ENCODE results near the gene PPP1R14D.

The PPP1R14D gene

DNA sequence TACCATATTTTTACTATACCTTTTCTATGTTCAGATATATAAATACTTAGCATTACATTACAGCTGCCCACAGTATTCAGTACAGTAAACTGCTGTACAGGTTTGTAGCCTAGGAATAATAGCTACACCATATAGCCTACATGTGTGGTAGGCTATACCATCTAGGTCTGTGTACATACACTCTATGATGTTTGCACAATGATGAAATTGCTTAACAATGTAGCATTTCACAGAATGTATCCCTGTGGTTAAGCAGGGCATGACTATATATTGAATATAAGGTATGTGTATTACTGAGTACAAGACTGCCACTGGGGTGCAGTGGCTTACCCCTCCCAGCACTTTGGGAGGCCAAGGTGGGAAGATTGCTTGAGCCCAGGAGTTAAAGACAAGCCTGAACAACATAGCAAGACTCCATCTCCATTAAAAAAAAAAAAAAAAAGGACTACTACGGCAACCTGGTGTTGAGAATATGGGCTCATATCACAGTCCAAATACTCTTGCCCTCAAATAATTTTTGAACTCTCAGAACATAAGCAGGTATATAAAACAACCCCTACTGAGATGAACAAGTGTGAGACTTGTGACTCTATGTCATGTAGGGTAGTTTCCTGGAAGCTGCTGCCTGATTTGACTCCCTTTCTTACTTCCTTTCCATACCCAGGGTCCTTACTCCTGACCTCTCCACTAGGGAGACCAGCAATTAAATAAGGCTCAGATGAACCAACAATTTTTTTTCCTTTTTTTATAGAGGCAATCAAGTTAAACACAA lies 4.8 kb downstream of the PPP1R14D start:
- in situ Hi-C loops (cut with HindIII; ENCODE audit: low sequenced_read_pairs) = no loop called here

GRCh38 chr15:40821195-40821594 lies 7.3 kb downstream of the PPP1R14D start:
- in situ Hi-C loops (cut with HindIII; ENCODE audit: low sequenced_read_pairs) = no loop called here

GRCh38 chr15:40819048-40819447 lies 9.5 kb downstream of the PPP1R14D start:
- in situ Hi-C loops (cut with HindIII; ENCODE audit: low sequenced_read_pairs) = no loop called here

GRCh38 chr15:40815042-40815698 lies 13.3 kb downstream of the PPP1R14D start:
- in situ Hi-C loops (cut with HindIII; ENCODE audit: low sequenced_read_pairs) = no loop called here

GRCh38 chr15:40812721-40813425 lies 15.6 kb downstream of the PPP1R14D start:
- in situ Hi-C loops (cut with HindIII; ENCODE audit: low sequenced_read_pairs) = no loop called here

DNA sequence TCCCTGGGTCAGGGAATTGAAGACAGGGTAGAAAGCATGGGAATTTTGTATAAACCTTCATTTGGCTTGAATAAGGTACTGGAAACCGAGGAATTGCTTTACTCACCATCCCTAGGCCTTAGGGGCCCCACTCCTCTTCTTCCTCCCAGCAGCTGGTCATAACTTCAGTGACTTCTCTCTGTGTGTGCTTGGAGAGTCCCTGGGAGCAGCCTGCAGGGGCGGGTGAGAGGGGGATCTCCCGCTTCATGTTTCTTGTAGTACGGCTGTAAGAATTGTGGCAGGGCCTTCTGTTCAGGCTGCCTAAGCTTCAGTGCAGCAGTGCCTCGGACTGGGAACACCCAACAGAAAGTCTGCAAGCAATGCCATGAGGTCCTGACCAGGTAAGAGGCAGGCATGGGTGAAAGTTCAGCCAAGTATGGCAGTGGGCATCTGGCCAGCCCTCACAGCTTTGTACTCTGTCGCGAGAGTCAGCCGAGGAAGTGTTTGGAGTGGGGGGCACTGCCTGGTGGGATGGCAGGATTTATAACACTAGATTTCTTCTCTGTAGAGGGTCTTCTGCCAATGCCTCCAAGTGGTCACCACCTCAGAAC lies 19.6 kb downstream of the PPP1R14D start:
- in situ Hi-C loops (cut with HindIII; ENCODE audit: low sequenced_read_pairs) = no loop called here

GRCh38 chr15:40807888-40808461 lies 20.5 kb downstream of the PPP1R14D start:
- in situ Hi-C loops (cut with HindIII; ENCODE audit: low sequenced_read_pairs) = no loop called here

DNA sequence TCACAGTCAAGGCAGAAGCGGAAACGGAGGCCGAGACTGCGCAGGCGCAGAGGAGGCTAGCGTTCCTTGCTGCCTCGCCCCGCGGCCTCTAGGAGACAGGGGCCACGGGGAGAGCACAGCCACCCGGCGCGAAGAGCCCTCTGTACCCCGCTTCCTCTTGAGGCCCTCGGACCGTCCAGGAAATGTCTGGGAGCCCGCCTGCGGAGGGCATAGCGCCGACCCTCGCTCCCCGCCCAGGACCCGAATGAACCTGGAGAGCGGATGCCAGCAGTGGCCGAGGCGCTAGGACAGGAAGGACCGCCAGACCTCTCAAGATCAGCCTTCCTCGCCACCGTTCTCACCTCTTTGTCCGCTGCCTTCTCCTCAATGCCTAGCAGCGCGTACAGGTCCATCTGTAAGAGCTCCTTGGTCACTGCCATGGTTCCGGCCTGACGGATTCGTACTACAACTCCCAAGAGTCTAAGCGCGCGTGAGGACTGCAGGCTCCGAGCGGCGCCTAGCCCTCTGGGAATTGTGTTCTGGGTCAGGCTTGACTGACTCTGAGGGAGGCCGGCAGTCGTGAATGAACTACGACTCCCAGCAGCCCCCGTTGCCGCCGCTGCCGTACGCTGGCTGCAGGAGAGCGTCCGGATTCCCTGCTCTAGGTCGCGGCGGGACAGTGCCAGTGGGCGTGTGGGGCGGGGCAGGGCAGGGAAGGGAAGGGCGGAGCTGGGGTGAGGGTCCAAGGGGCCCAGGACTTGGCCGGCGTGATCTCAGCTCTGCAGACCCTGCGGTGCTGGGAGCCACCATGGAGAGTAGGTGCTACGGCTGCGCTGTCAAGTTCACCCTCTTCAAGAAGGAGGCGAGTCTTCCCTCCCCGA lies 21.2 kb downstream of the PPP1R14D start, which contains the start of the genes DNAJC17 and ZFYVE19:
Gene DNAJC17, minus strand, starts transcription at position 446 of the 860 bp plus-strand sequence. Its CDS starts 27 bp downstream, at position 419.
Gene ZFYVE19, plus strand, starts transcription at position 62 of the 860 bp plus-strand sequence. Its CDS starts 501 bp downstream, at position 563.
- in situ Hi-C loops (cut with HindIII; ENCODE audit: low sequenced_read_pairs) = no loop called here

DNA sequence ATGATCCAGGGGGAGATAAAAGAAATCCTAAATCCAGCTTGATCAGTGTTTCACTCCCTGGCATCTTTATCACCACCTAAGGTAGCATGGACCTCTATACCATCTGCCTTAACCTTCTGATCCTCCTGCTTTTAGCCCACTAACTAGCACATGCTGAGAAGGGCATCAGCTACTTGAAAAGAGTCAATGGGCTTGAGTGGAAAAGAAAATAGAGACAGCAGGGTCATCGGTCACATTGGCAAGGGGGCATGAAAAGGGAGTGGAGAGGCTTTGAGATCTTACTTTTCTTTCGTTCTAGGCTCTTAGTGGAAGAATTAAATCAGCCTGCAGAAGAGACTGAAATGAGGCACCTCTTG lies 21.9 kb downstream of the PPP1R14D start:
- in situ Hi-C loops (cut with HindIII; ENCODE audit: low sequenced_read_pairs) = no loop called here

- in situ Hi-C loops (cut with HindIII; ENCODE audit: low sequenced_read_pairs) = no loop called here
Observed at GRCh38 chr15:40803688-40804087, 24.8 kb downstream of the PPP1R14D start.

GRCh38 chr15:40803076-40803475 lies 25.4 kb downstream of the PPP1R14D start:
- in situ Hi-C loops (cut with HindIII; ENCODE audit: low sequenced_read_pairs) = no loop called here

- in situ Hi-C loops (cut with HindIII; ENCODE audit: low sequenced_read_pairs) = loop anchor here (10.0 kb wide), 1 partner anchor 85 kb away; no protein-coding TSS in a partner anchor
Observed at GRCh38 chr15:40799523-40799922, 29.0 kb downstream of the PPP1R14D start.

- in situ Hi-C loops (cut with HindIII; ENCODE audit: low sequenced_read_pairs) = loop anchor here (10.0 kb wide), 1 partner anchor 88 kb away; no protein-coding TSS in a partner anchor
Observed at GRCh38 chr15:40796512-40796911, 32.0 kb downstream of the PPP1R14D start.

- in situ Hi-C loops (cut with HindIII; ENCODE audit: low sequenced_read_pairs) = loop anchor here (10.0 kb wide), 1 partner anchor 89 kb away; no protein-coding TSS in a partner anchor
Observed at GRCh38 chr15:40796041-40796440, 32.5 kb downstream of the PPP1R14D start.

DNA sequence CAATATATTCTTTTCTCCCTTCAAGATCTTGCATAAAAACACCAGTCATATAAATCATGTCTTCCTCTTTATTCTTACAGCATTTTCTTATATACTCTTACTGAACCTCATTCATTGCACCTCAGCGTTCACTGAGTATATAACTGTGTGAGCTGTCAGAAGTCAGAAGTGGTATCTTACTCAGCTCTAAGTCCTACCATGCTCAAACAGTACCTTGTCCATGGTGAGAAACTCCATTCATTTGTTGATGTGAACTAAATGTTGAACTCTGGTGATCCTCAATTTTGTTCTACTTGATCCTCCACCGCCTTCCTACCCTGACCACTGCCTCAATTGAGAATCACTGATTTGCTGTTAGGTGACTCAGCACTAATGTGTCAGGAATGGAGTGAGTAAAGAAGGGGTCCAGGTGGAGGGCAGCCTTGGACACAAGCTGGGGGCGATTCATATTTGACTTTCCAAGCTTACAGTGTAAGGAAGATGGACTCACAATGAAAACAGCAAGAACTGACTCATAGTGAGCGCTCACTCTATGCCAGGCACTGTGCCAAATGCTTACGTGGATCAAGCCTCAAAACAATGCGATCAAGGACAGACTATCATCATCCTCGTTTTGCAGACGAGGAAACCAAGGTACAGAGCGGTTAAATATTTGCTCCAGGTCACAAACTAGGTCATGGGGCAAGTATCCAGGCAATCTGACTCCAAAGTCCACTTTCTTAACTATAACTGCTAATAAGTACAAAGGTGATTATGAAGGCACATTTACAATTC lies 35.1 kb downstream of the PPP1R14D start:
- in situ Hi-C loops (cut with HindIII; ENCODE audit: low sequenced_read_pairs) = loop anchor here (10.0 kb wide), 1 partner anchor 91 kb away; no protein-coding TSS in a partner anchor

- in situ Hi-C loops (cut with HindIII; ENCODE audit: low sequenced_read_pairs) = loop anchor here (10.0 kb wide), 1 partner anchor 92 kb away; no protein-coding TSS in a partner anchor
Observed at GRCh38 chr15:40792394-40792793, 36.1 kb downstream of the PPP1R14D start.

- in situ Hi-C loops (cut with HindIII; ENCODE audit: low sequenced_read_pairs) = loop anchor here (10.0 kb wide), 1 partner anchor 94 kb away; no protein-coding TSS in a partner anchor
Observed at GRCh38 chr15:40790718-40791117, 37.8 kb downstream of the PPP1R14D start.

DNA sequence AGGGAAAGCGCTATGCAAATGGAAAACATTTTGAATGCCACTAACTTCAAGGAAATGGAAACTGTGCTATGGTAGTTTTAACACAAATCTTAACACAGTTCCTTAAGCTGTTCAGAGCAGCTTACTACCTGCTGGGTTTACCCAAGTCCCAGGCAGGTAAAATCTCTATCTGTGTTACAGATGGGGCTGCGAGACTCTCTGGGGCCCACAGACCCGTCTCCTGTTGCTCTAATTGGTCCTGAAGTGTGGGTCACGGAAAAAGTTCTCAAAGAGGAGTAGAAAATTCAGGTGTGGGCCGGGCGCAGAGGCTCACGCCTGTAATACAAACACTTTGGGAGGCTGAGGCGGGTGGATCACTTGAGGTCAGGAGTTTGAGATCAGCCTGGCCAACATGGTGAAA lies 38.5 kb downstream of the PPP1R14D start:
- in situ Hi-C loops (cut with HindIII; ENCODE audit: low sequenced_read_pairs) = loop anchor here (10.0 kb wide), 1 partner anchor 95 kb away; no protein-coding TSS in a partner anchor

- in situ Hi-C loops (cut with HindIII; ENCODE audit: low sequenced_read_pairs) = no loop called here
Observed at GRCh38 chr15:40789119-40789518, 39.4 kb downstream of the PPP1R14D start.

All from DLD1 (cell line).